ENCODE data around the gene NDUFA11.
"Not testable (repeated sequence)": the region's sequence is repeated elsewhere in the genome, so short reads cannot be mapped to it uniquely, and the experiment has no call there.

Gene NDUFA11

DNA sequence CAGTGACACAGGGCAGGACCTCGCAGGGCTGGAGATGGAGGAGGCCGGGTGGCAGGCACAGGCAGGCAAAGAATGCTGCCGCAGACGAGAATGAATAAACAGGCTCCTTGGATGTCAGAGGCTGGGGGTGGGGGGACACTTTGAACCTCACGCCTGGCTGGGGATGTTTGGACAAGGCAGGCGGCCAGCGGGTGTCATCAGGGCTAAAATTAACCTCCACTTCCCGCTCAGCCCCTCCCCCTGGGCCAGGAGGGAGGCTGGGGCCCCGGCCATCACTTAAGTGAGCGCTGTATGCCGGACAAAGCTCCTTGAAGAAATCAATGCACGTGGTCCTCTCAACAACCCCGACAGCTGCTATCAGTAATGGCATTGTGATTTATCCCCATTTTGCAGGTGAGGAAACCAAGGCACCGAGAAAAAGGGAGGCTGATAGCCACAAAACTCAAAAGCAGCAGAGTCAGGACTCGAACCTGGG lies 22.9 kb downstream of the NDUFA11 start:
- DNase-seq (ENCODE audit: low read depth) = no peak
- TF ChIP-seq, protein P1, sequence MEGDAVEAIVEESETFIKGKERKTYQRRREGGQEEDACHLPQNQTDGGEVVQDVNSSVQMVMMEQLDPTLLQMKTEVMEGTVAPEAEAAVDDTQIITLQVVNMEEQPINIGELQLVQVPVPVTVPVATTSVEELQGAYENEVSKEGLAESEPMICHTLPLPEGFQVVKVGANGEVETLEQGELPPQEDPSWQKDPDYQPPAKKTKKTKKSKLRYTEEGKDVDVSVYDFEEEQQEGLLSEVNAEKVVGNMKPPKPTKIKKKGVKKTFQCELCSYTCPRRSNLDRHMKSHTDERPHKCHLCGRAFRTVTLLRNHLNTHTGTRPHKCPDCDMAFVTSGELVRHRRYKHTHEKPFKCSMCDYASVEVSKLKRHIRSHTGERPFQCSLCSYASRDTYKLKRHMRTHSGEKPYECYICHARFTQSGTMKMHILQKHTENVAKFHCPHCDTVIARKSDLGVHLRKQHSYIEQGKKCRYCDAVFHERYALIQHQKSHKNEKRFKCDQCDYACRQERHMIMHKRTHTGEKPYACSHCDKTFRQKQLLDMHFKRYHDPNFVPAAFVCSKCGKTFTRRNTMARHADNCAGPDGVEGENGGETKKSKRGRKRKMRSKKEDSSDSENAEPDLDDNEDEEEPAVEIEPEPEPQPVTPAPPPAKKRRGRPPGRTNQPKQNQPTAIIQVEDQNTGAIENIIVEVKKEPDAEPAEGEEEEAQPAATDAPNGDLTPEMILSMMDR (IDR thresholded peaks at IDR 0.05; ENCODE audit: control insufficient read depth, insufficient read depth, low read depth, low read length, missing control alignments) = no peak
- no peak overlapping the region for H3K4me3 ChIP-seq (ENCODE audit: control insufficient read depth, low read depth, low read length)

DNA sequence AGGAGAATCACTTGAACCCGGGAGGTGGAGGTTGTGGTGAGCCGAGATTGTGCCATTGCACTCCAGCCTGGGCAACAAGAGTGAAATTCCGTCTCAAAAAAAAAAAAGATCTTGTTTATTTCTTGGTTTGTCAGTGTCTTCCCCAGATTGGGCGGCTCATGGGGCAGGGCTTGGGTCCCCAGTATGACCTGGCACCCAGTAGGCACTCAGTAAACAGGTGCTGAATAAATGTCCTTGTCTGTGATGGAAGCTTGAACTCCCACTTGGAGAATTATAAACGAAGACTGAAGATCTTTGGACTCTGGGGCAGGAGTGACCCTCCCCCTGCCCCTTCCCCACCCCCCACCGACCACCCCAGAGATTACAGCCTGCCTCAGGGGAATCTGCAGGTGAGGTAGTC lies 23.4 kb downstream of the NDUFA11 start:
- no peak overlapping the region for H3K4me3 ChIP-seq (ENCODE audit: control insufficient read depth, low read depth, low read length)
- TF ChIP-seq, protein P1 (IDR thresholded peaks at IDR 0.05; ENCODE audit: control insufficient read depth, insufficient read depth, low read depth, low read length, missing control alignments) = no peak
- DNase-seq (ENCODE audit: low read depth) = no peak

GRCh38 chr19:5877882-5878281 lies 25.7 kb downstream of the NDUFA11 start:
- H3K4me3 ChIP-seq (ENCODE audit: control insufficient read depth, low read depth, low read length) = no peak overlapping the region
- TF ChIP-seq, protein P1 (IDR thresholded peaks at IDR 0.05; ENCODE audit: control insufficient read depth, insufficient read depth, low read depth, low read length, missing control alignments) = no peak
- DNase-seq (ENCODE audit: low read depth) = no peak

DNA sequence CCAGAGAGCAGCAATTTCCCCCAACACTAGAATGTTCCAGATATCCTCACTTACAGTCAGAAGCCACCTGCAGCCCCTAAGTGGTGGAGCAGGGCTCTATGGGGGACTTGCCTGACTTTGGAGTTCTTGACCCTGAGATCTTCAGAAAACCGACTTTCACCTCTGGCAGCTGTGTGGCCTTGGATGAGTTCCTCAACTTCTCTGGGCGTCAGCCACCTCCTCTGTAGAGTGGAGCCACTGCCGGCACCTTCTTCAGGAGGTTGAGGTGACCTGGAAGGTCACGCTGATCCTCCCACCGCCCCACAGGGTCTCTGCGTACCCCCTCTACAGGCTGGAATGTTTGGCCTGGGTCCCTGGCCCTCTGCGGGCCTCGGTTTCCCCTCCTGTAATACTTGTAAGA lies 26.2 kb downstream of the NDUFA11 start:
- no peak overlapping the region for H3K4me3 ChIP-seq (ENCODE audit: control insufficient read depth, low read depth, low read length)
- TF ChIP-seq, protein P1 (IDR thresholded peaks at IDR 0.05; ENCODE audit: control insufficient read depth, insufficient read depth, low read depth, low read length, missing control alignments) = no peak
- no peak for DNase-seq (ENCODE audit: low read depth)

GRCh38 chr19:5874496-5874895 lies 29.1 kb downstream of the NDUFA11 start:
- H3K4me3 ChIP-seq (ENCODE audit: control insufficient read depth, low read depth, low read length); DNase-seq (ENCODE audit: low read depth): not testable (repeated sequence)

DNA sequence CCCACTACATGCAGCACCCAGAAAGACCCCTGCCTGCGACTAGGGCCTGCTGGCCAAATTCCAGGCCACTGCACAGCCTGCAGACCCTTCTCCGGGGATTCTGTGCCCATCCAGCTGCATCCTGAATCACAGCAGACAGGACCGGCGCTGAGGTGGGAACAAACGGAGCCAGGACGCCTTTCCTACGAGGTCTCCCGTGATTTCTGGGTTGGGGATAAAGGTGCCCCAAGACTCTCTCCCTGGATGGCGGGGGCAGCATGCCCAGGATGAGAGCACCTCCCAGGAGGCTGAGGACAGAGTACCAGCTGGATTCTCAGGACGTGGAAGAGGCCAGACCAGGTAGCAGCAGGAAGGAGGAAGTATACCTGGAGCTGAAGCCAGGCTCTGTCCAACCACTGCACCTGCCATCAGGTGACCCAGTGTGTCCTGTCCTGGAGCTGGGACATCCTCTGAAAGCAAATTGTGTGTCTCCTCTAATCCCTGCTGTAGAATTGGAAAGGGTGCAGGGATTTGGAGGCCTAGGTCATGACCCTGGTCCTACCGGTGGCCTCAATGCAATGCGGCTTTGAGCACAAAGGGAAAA lies 29.9 kb downstream of the NDUFA11 start:
- H3K4me3 ChIP-seq (ENCODE audit: control insufficient read depth, low read depth, low read length) = no peak overlapping the region
- no peak for DNase-seq (ENCODE audit: low read depth)
- TF ChIP-seq, protein P1 (IDR thresholded peaks at IDR 0.05; ENCODE audit: control insufficient read depth, insufficient read depth, low read depth, low read length, missing control alignments) = no peak

DNA sequence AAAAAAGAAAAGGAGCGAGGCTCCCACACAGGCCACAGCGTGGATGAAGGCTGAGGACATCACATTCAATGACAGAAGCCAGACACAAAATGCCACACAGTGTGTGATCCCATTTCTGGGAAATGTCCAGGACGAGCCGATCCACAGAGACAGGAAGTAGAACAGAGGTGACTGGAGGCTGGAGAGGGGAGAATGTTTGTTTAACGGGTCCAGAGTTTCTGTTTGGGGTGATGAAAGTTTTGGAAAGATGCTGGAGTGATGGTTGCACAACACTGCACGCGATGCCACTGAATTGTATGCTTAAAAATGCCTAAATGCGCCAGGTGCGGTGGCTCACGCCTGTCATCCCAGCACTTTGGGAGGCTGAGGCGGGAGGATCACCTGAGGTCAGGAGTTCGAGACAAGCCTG lies 32.6 kb downstream of the NDUFA11 start:
- DNase-seq (ENCODE audit: low read depth) = no peak
- no peak overlapping the region for H3K4me3 ChIP-seq (ENCODE audit: control insufficient read depth, low read depth, low read length)
- TF ChIP-seq, protein P1 (IDR thresholded peaks at IDR 0.05; ENCODE audit: control insufficient read depth, insufficient read depth, low read depth, low read length, missing control alignments) = no peak
